Stomach smooth muscle (tissue), 2 donors: Measurements from ENCODE around the gene METRNL.

Experiments
- H3K27ac ChIP-seq: one replicate; pipeline ENCODE4 v1.7.0; 2013; ENCODE audit warnings: mild to moderate bottlenecking, low read length, inconsistent platforms
- H3K27me3 ChIP-seq, 2 donors: one replicate each; pipeline ENCODE4 v1.7.0; 2013; ENCODE audit warnings: low read length in 2 of 2; ENCODE audit not compliant: insufficient read depth in 2 of 2, control insufficient read depth in 1 of 2
- H3K36me3 ChIP-seq, 2 donors: one replicate each; pipeline ENCODE4 v1.7.0; 2013; ENCODE audit warnings: low read length in 2 of 2; ENCODE audit not compliant: control insufficient read depth in 2 of 2, insufficient read depth in 2 of 2
- H3K4me1 ChIP-seq: one replicate; pipeline ENCODE4 v1.7.0; 2013; ENCODE audit warnings: low read length; ENCODE audit not compliant: control insufficient read depth, insufficient read depth
- H3K4me3 ChIP-seq, 2 donors: one replicate each; pipeline ENCODE4 v1.7.0; 2013; ENCODE audit warnings: low read length in 2 of 2
- H3K9ac ChIP-seq, 2 donors: one replicate each; pipeline ENCODE4 v1.7.0; 2013; ENCODE audit warnings: low read length in 2 of 2, mild to moderate bottlenecking in 1 of 2
- H3K9me3 ChIP-seq, 2 donors: one replicate each; pipeline ENCODE4 v1.7.0; 2013; ENCODE audit warnings: low read length in 2 of 2; ENCODE audit not compliant: control insufficient read depth in 2 of 2
- donor health status: healthy.
- donor health status: Pancreatic carcinoma.

The METRNL gene

GRCh38 chr17:83103943-83104311, 24.5 kb downstream of the METRNL start:
- Histone ChIP-seq H3K4me1 (peaks cover 43% of the 10 kb centered on the region), H3K27ac (no peak overlapping the region), H3K36me3 (no peaks in the 10 kb centered on the region), H3K4me3 (no peak overlapping the region), H3K9me3 (no peaks in the 10 kb centered on the region), H3K9ac (no peak overlapping the region), H3K27me3 (peaks cover 3 to 33% of the 10 kb centered on the region in 2 donors)

- no peak overlapping the region for H3K27ac ChIP-seq
- no peaks in the 10 kb centered on the region for H3K36me3 ChIP-seq
- H3K9ac ChIP-seq: no peak overlapping the region
- no peak overlapping the region for H3K4me3 ChIP-seq
- H3K4me1 ChIP-seq: peaks cover 42% of the 10 kb centered on the region
- no peaks in the 10 kb centered on the region for H3K9me3 ChIP-seq
- peaks cover 0 to 24% of the 10 kb centered on the region in 2 donors for H3K27me3 ChIP-seq
Measured at GRCh38 chr17:83104577-83105505, 25.4 kb downstream of the METRNL start.

- H3K27ac ChIP-seq: no peak overlapping the region
- H3K36me3 ChIP-seq: no peaks in the 10 kb centered on the region
- no peak overlapping the region for H3K9ac ChIP-seq
- no peak overlapping the region for H3K4me3 ChIP-seq
- peaks cover 42% of the 10 kb centered on the region for H3K4me1 ChIP-seq
- H3K27me3 ChIP-seq: peaks cover 0 to 18% of the 10 kb centered on the region in 2 donors
- no peaks in the 10 kb centered on the region for H3K9me3 ChIP-seq
Measured at GRCh38 chr17:83105512-83105911, 26.1 kb downstream of the METRNL start.

GRCh38 chr17:83106056-83106588, 26.7 kb downstream of the METRNL start:
- peaks cover 2 to 14% of the 10 kb centered on the region in 2 donors for H3K27me3 ChIP-seq
- no peak overlapping the region for H3K4me3 ChIP-seq
- peaks cover 43% of the 10 kb centered on the region for H3K4me1 ChIP-seq
- no peak overlapping the region for H3K27ac ChIP-seq
- H3K9ac ChIP-seq: no peak overlapping the region
- no peaks in the 10 kb centered on the region for H3K9me3 ChIP-seq
- H3K36me3 ChIP-seq: no peaks in the 10 kb centered on the region

GRCh38 chr17:83106913-83107655, 27.7 kb downstream of the METRNL start:
- Histone ChIP-seq H3K27me3 (peaks cover 2 to 9% of the 10 kb centered on the region in 2 donors), H3K9me3 (no peaks in the 10 kb centered on the region), H3K4me1 (peaks cover 34% of the 10 kb centered on the region), H3K4me3 (no peak overlapping the region), H3K27ac (no peak overlapping the region), H3K9ac (no peak overlapping the region), H3K36me3 (no peaks in the 10 kb centered on the region)

- H3K4me3 ChIP-seq: no peak overlapping the region
- no peak overlapping the region for H3K9ac ChIP-seq
- no peak overlapping the region for H3K27ac ChIP-seq
- no peaks in the 10 kb centered on the region for H3K9me3 ChIP-seq
- peaks cover 2 to 9% of the 10 kb centered on the region in 2 donors for H3K27me3 ChIP-seq
- peaks cover 34% of the 10 kb centered on the region for H3K4me1 ChIP-seq
- no peaks in the 10 kb centered on the region for H3K36me3 ChIP-seq
Measured at GRCh38 chr17:83107656-83108048, 28.2 kb downstream of the METRNL start.

- H3K9me3 ChIP-seq: no peaks in the 10 kb centered on the region
- H3K4me3 ChIP-seq: no peak overlapping the region
- H3K27ac ChIP-seq: no peak overlapping the region
- no peaks in the 10 kb centered on the region for H3K36me3 ChIP-seq
- H3K4me1 ChIP-seq: peaks cover 34% of the 10 kb centered on the region
- peaks cover 2 to 4% of the 10 kb centered on the region in 2 donors for H3K27me3 ChIP-seq
- H3K9ac ChIP-seq: no peak overlapping the region
Measured at GRCh38 chr17:83108709-83109108, 29.3 kb downstream of the METRNL start.

- H3K27me3 ChIP-seq: peaks cover under 1 to 2% of the 10 kb centered on the region in 2 donors
- peaks cover 28% of the 10 kb centered on the region for H3K4me1 ChIP-seq
- no peaks in the 10 kb centered on the region for H3K36me3 ChIP-seq
- H3K9ac ChIP-seq: no peak overlapping the region
- H3K9me3 ChIP-seq: no peaks in the 10 kb centered on the region
- H3K27ac ChIP-seq: no peak overlapping the region
- H3K4me3 ChIP-seq: peak overlapping the region; percentile 52 to 68
Measured at GRCh38 chr17:83109386-83109785, 30.0 kb downstream of the METRNL start.

GRCh38 chr17:83109793-83110645, 30.6 kb downstream of the METRNL start:
- no peak overlapping the region for H3K27ac ChIP-seq
- H3K36me3 ChIP-seq: no peaks in the 10 kb centered on the region
- H3K4me1 ChIP-seq: peaks cover 28% of the 10 kb centered on the region
- peak overlapping the region; percentile 52 to 68 for H3K4me3 ChIP-seq
- peaks cover 0 to 2% of the 10 kb centered on the region in 2 donors for H3K27me3 ChIP-seq
- no peaks in the 10 kb centered on the region for H3K9me3 ChIP-seq
- peak overlapping the region in 1 of 2 donors; percentile 51 for H3K9ac ChIP-seq

GRCh38 chr17:83110735-83111134, 31.3 kb downstream of the METRNL start:
- Histone ChIP-seq H3K9ac (no peak overlapping the region), H3K36me3 (no peaks in the 10 kb centered on the region), H3K4me3 (peak overlapping the region in 1 of 2 donors; percentile 68), H3K27ac (no peak overlapping the region), H3K27me3 (peaks cover 0 to 2% of the 10 kb centered on the region in 2 donors), H3K4me1 (peaks cover 27% of the 10 kb centered on the region), H3K9me3 (no peaks in the 10 kb centered on the region)
